ENCODE results near the gene RYR2. TPM values are rescaled to one million over a fixed set of nuclear protein-coding genes. Genes with fewer than 3 reads are reported as not detected.

The RYR2 gene
- total RNA-seq, 2 experiments from 2014 or later, result 0.05 to 0.08 TPM

- no peak overlapping the region for H3K27ac Mint-ChIP-seq
- no peak for DNase-seq
- H3K27me3 Mint-ChIP-seq, result no peaks in the 10 kb centered on the region
- H3K4me3 Mint-ChIP-seq, result no peak overlapping the region
- ChIA-PET POLR2A (no interaction called here), CTCF (no interaction called here)
- no peaks in the 10 kb centered on the region for H3K4me1 Mint-ChIP-seq
- H3K9me3 Mint-ChIP-seq, result no peaks in the 10 kb centered on the region
- no peaks in the 10 kb centered on the region for H3K36me3 Mint-ChIP-seq (ENCODE audit: low read depth)
Observed at GRCh38 chr1:237183963-237184540, 142.1 kb downstream of the RYR2 start.

DNA sequence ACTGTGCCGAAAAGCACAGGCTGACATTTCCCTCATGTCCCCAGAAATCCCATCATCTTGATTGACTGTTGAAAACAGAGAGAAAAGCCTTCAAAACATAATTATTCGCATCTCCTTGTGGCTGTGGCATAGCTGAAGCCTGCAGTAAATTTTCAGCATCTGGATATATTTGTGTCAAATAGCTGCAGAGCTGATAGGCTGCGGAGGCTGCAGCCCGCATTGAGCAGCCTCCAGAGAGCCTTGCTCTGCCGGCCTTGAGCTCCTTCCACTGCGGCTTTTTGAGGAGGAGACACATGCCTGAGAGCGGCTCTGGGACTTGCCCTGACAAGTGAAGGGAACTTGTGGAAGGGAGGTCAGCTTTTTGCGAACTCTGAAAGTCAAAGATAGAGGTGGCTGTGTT, 144.7 kb downstream of the RYR2 start:
- Mint-ChIP-seq H3K36me3 (ENCODE audit: low read depth) (no peaks in the 10 kb centered on the region), H3K4me1 (no peaks in the 10 kb centered on the region), H3K27me3 (no peaks in the 10 kb centered on the region), H3K27ac (no peak overlapping the region), H3K4me3 (no peak overlapping the region), H3K9me3 (no peaks in the 10 kb centered on the region)
- CTCF ChIA-PET, result no interaction called here
- no peak for DNase-seq
- POLR2A ChIA-PET, result no interaction called here

GRCh38 chr1:237187842-237188241, 145.9 kb downstream of the RYR2 start:
- Mint-ChIP-seq H3K9me3 (no peaks in the 10 kb centered on the region), H3K27ac (no peak overlapping the region), H3K27me3 (no peaks in the 10 kb centered on the region), H3K4me3 (no peak overlapping the region), H3K4me1 (no peaks in the 10 kb centered on the region), H3K36me3 (ENCODE audit: low read depth) (no peaks in the 10 kb centered on the region)
- ChIA-PET CTCF (no interaction called here), POLR2A (no interaction called here)
- DNase-seq, result no peak

- ChIA-PET CTCF (no interaction called here), POLR2A (no interaction called here)
- DNase-seq, result no peak
- H3K9me3 Mint-ChIP-seq, result no peaks in the 10 kb centered on the region
- no peak overlapping the region for H3K27ac Mint-ChIP-seq
- H3K27me3 Mint-ChIP-seq, result peaks cover 2% of the 10 kb centered on the region
- no peaks in the 10 kb centered on the region for H3K36me3 Mint-ChIP-seq (ENCODE audit: low read depth)
- H3K4me3 Mint-ChIP-seq, result no peak overlapping the region
- H3K4me1 Mint-ChIP-seq, result no peaks in the 10 kb centered on the region
Observed at GRCh38 chr1:237191403-237191802, 149.4 kb downstream of the RYR2 start.

DNA sequence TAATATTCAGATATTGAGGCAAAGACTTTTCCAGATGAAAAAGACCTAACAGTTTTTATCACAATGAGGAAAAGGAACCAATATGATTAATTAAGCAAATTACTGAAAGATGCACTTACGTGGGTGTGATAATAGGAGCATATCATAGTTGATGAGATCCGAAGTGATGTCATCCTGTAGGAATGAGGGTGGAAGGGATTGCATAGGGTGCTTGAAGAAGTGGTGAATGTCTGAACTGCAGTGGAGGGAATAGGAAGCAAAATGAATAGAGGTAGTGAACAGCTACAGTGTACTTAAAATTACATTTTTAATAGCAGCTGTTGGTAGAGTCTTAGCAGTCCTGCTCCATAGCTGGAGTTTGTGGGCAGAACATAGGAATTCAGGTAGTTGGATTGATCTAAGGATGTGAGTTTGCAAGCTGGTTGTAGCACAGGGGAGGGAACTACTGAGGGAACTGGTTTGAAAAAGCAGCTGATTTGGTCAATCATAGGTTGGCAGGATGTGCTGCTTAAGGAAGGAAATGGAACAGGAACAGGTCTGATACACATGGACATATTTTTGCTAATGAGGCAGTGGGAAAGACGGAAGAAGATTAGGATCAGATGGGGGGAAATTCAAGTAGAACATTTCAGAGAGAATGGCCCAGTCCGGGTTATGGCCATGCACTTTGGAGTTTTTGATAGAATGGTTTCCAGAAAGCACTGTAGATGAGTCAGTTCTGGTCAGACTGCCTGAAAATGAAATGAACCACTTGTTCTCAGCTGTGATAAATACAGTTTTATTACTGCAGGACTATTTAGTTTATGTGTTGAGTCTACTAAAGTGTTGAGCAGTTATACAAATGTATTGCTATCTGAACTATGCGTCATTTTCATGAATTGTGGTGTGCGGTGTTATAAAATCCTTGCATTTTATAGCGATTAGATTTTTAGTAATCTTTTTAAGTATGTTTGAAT, 155.8 kb downstream of the RYR2 start:
- Mint-ChIP-seq H3K4me3 (no peak overlapping the region), H3K4me1 (no peaks in the 10 kb centered on the region), H3K36me3 (ENCODE audit: low read depth) (no peaks in the 10 kb centered on the region), H3K9me3 (no peaks in the 10 kb centered on the region), H3K27ac (no peak overlapping the region), H3K27me3 (peaks cover 2% of the 10 kb centered on the region)
- ChIA-PET POLR2A (no interaction called here), CTCF (no interaction called here)
- no peak for DNase-seq

- POLR2A ChIA-PET, result no interaction called here
- no peaks in the 10 kb centered on the region for H3K9me3 Mint-ChIP-seq
- no peak for DNase-seq
- CTCF ChIA-PET, result no interaction called here
- no peaks in the 10 kb centered on the region for H3K36me3 Mint-ChIP-seq (ENCODE audit: low read depth)
- H3K27me3 Mint-ChIP-seq, result peaks cover 3% of the 10 kb centered on the region
- no peak overlapping the region for H3K27ac Mint-ChIP-seq
- H3K4me3 Mint-ChIP-seq, result no peak overlapping the region
- H3K4me1 Mint-ChIP-seq, result no peaks in the 10 kb centered on the region
Observed at GRCh38 chr1:237199026-237199425, 157.0 kb downstream of the RYR2 start.

DNA sequence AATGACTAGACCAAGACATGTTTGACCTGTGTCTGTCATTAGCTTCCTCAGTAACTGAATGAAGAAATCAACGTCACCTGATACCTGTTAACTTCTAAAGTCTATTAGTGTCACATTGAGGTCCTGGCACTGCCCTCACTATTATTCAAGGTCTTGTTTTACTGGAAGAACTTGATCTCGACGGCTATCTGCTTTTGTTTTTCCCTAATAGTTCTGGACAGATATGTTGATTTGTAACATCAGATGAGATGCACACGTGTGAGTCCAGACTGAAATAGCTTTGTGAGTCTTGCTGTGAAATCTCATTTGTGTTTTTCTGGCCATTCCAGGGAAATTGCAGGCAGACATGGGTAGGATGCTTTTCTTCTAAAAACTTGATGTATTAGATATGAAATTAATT, 159.2 kb downstream of the RYR2 start:
- CTCF ChIA-PET, result no interaction called here
- H3K9me3 Mint-ChIP-seq, result no peaks in the 10 kb centered on the region
- no peak overlapping the region for H3K27ac Mint-ChIP-seq
- no peak for DNase-seq
- no peaks in the 10 kb centered on the region for H3K4me1 Mint-ChIP-seq
- POLR2A ChIA-PET, result no interaction called here
- peaks cover 1% of the 10 kb centered on the region for H3K27me3 Mint-ChIP-seq
- H3K4me3 Mint-ChIP-seq, result no peak overlapping the region
- no peaks in the 10 kb centered on the region for H3K36me3 Mint-ChIP-seq (ENCODE audit: low read depth)

- no peak for DNase-seq
- H3K36me3 Mint-ChIP-seq (ENCODE audit: low read depth), result no peaks in the 10 kb centered on the region
- no peaks in the 10 kb centered on the region for H3K4me1 Mint-ChIP-seq
- ChIA-PET POLR2A (no interaction called here), CTCF (no interaction called here)
- no peak overlapping the region for H3K27ac Mint-ChIP-seq
- H3K27me3 Mint-ChIP-seq, result peaks cover 1% of the 10 kb centered on the region
- H3K4me3 Mint-ChIP-seq, result no peak overlapping the region
- no peaks in the 10 kb centered on the region for H3K9me3 Mint-ChIP-seq
Observed at GRCh38 chr1:237204841-237205240, 162.9 kb downstream of the RYR2 start.

DNA sequence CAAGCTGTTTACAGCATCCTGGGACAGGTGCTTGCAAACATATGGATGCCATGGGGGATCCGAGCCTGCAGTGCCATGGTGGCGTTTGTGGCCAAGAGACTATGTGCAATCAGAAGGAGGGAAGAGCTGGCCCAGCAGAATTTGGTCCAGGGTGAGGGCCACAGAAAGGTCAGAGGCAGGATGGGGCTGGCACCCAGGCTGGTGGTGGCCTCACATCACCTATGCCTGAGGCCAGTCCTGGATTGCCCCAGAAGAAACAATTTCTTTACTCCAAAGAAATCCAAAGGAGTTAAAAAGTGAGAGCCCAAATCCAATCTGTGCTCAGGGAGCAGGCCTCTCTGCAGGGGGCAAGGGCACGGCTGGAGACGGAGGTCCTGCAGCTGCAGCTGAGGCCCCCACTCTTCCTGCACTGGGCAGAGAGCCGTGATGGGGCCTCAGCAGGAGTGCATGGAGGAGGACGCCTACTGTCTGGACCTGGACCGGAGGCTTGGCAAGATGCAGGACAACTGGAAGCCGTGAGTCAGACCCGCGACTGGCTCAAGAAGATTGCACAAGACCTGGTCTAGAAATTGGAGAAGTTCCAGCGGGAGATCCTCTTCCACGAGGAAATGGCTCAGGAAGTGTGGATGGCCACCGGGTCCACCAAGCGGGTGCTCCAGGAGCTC, 163.5 kb downstream of the RYR2 start:
- POLR2A ChIA-PET, result no interaction called here
- no peaks in the 10 kb centered on the region for H3K36me3 Mint-ChIP-seq (ENCODE audit: low read depth)
- peaks cover 1% of the 10 kb centered on the region for H3K27me3 Mint-ChIP-seq
- no peak overlapping the region for H3K27ac Mint-ChIP-seq
- CTCF ChIA-PET, result no interaction called here
- DNase-seq, result no peak
- no peaks in the 10 kb centered on the region for H3K9me3 Mint-ChIP-seq
- H3K4me3 Mint-ChIP-seq, result no peak overlapping the region
- H3K4me1 Mint-ChIP-seq, result no peaks in the 10 kb centered on the region

- no peaks in the 10 kb centered on the region for H3K9me3 Mint-ChIP-seq
- POLR2A ChIA-PET, result no interaction called here
- CTCF ChIA-PET, result no interaction called here
- peaks cover 1% of the 10 kb centered on the region for H3K27me3 Mint-ChIP-seq
- H3K36me3 Mint-ChIP-seq (ENCODE audit: low read depth), result no peaks in the 10 kb centered on the region
- no peak overlapping the region for H3K27ac Mint-ChIP-seq
- H3K4me1 Mint-ChIP-seq, result no peaks in the 10 kb centered on the region
- H3K4me3 Mint-ChIP-seq, result no peak overlapping the region
- DNase-seq, result no peak
Observed at GRCh38 chr1:237206065-237206414, 164.1 kb downstream of the RYR2 start.

- H3K27me3 Mint-ChIP-seq, result peaks cover 2% of the 10 kb centered on the region
- POLR2A ChIA-PET, result no interaction called here
- no peaks in the 10 kb centered on the region for H3K36me3 Mint-ChIP-seq (ENCODE audit: low read depth)
- H3K9me3 Mint-ChIP-seq, result no peaks in the 10 kb centered on the region
- H3K4me3 Mint-ChIP-seq, result no peak overlapping the region
- CTCF ChIA-PET, result no interaction called here
- H3K4me1 Mint-ChIP-seq, result no peaks in the 10 kb centered on the region
- H3K27ac Mint-ChIP-seq, result no peak overlapping the region
- no peak for DNase-seq
Observed at GRCh38 chr1:237211031-237211430, 169.0 kb downstream of the RYR2 start.

- no peak for DNase-seq
- Mint-ChIP-seq H3K4me3 (no peak overlapping the region), H3K9me3 (no peaks in the 10 kb centered on the region), H3K36me3 (ENCODE audit: low read depth) (no peaks in the 10 kb centered on the region), H3K27ac (no peak overlapping the region), H3K27me3 (peaks cover 2% of the 10 kb centered on the region), H3K4me1 (no peaks in the 10 kb centered on the region)
- POLR2A ChIA-PET, result no interaction called here
- CTCF ChIA-PET, result no interaction called here
Observed at GRCh38 chr1:237211540-237211939, 169.6 kb downstream of the RYR2 start.

DNA sequence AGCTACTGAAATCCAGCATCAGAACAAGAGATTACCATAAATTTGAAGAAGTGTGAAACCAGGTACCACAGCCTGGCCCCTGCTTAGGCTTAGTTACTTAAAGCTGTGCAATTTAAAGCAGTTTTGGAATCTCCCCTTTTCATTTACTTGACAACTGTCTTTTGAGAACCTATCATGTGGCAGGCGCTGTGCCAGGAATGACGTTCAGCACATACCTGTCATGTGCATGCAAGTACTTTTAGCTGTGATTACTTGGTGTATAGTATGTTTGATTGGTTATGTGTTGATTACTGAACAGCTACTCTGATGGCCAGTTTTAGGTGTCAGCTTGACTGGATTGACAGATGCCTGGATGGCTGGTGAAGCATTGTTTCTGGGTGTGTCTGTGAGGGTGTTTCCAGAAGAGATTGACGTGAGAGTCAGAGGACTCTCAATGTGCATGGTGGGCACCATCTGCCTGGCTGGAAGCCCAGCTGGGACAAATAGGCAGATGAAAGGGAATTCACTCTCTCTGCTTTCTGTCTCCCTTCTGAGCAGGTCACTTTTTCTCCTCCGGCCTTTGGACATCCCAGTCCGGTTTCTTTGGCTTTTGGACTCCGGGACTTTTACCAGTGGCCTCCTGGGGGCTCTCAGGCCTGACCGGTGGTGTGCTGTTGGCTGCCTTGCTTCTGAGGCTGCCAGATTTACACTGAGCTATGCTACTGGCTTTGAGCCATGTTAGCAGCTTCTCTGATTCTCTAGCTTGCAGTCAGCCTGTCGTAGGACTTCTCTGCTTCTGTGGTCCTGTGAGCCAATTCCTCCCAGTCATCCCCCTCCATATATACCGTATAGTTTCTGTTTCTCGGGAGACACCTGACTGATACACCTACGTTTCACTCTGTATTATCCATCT, 178.0 kb downstream of the RYR2 start:
- no peak overlapping the region for H3K4me3 Mint-ChIP-seq
- ChIA-PET CTCF (interaction anchor here (0.5 kb wide), 1 partner anchor 1739 kb away, joined by 4 read pairs; no protein-coding TSS in a partner anchor), POLR2A (no interaction called here)
- H3K36me3 Mint-ChIP-seq (ENCODE audit: low read depth), result no peaks in the 10 kb centered on the region
- no peak overlapping the region for H3K27ac Mint-ChIP-seq
- H3K9me3 Mint-ChIP-seq, result no peaks in the 10 kb centered on the region
- no peaks in the 10 kb centered on the region for H3K27me3 Mint-ChIP-seq
- H3K4me1 Mint-ChIP-seq, result no peaks in the 10 kb centered on the region
- no peak for DNase-seq

Measured in activated CD4-positive, alpha-beta memory T cell treated with anti-CD3 and anti-CD28 coated beads, Interleukin-2, amount 10 ng/mL, durations not matched to agents 7 days and 5 days (primary cell).